ENCODE data around the gene UNC5A.

DNA sequence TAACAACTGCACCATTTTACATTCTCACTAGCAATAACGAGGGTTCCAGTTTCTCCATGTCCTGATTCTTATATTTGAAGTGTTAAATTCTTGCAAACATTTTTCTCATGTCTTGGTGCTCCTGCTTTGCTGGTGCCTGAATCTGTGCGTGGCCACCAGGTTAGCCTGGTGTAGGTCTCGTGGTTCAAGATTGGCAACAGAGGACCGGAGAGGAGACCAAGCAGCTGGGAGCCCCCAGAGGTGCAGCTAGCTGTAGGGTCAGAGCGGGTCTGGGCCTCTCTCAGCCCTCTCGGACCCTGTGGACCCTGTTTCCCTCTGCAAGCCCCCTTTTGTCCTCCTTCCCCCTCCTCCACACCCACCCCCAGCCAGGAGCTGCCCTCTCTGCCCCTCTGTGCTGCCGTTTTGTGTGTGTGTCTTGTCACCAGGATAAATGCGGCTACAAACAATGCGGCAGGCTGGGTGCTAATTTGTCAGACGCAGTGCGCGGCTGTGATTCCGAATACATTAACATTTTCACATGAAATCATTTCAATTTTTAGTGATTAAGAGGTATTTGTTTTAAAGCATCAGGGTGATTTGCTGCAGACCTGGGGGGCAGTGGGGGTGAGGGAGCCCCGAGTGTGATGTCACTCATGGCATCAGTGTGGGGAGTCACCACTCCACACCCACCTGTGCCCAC, 17.5 kb downstream of the UNC5A start:
- TF ChIP-seq SUZ12 (IDR thresholded peaks at IDR 0.05; ENCODE audit: extremely low read depth, insufficient read depth, insufficient read length): no peak
- TF ChIP-seq ZNF274 (IDR thresholded peaks at IDR 0.05; ENCODE audit: low read depth, low read length): no peak
